ENCODE measurements around the gene ZNF431.
"Not testable (repeated sequence)": the region's sequence is repeated elsewhere in the genome, so short reads cannot be mapped to it uniquely, and the experiment has no call there.

Gene ZNF431

DNA sequence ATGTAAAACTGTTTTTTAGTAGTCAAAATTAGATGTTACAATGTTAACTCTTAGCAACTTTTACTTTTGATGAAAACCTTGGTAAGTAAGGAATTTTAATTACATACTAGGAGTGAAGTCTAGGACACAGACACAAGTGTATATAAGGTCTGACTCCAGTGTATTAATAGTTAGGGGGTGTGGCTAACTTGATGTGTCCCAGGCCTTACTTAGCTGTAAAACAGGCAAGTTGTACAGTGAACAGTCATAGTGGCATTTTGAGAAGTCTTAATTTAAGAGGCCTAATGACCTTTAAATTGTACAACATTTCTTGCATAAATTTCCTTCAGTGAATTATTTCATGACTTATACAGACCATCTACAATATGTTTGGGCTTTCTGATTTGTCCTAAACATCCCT is 6.8 kb downstream of the ZNF431 start:
- no peak for DNase-seq

DNA sequence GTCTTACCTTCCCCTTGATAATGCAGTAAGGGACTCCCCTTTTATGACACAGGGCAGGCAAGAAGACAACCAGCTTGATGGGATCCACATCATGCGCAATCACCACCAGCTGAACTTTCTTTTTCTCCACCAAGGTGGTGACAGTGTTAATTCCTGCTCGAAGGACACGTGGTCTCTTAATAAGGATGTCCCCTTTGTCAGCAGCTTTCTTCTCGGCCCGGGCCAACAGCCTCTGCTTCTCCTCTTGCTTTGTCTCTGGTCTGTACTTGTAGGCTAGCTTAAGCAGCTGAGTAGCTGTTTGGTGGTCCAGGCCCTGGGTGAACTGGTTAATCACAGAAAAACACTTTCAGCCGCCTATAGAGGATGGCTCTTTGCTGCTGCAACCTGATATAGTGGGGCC is 8.0 kb downstream of the ZNF431 start:
- no peak for DNase-seq

DNA sequence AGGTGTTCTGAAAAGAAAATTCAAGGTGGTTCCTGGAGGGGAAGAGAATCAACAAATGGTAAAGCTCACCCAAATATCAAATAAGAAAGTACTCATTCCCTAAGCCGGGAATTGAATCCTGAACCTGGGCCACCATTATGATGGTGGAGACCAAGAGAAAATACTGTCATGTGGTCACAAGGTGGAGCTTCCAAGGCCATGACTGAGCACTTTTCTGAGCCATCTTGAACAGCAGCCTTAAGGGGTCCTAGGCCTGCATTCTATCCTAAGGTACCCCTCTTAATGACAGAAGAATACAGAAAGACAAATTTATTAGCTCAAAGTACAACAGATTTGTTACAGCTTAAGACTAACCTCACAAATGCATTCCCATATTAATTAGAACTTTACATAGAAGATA is 9.6 kb downstream of the ZNF431 start:
- no peak for DNase-seq

DNA sequence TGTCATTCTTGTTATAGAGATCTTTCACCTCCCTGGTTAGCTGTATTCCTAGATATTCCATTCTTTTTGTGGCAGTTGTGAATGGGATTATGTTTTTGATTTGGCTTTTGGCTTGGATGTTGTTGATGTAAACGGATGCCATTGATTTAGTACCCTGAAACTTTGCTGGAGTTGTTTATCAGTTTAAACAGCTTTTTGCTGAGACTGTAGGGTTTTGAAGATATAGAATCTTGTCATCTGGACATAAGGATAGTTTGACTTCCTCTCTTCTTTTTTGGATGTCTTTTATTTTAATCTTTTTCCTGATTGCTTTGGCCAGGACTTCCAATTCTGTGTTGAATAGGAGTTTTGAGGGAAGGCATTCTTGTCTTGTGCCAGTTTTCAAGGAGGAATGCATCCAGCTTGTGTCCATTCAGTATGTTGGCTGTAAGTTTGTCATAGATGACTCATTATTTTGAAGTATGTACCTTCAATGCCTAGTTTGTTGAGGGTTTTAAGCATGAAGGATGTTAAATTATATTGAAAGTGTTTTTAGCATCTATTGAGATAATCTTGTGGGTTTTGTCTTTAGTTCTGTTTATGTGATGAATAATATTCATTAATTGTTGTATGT is 16.8 kb downstream of the ZNF431 start:
- DNase-seq = no peak

DNA sequence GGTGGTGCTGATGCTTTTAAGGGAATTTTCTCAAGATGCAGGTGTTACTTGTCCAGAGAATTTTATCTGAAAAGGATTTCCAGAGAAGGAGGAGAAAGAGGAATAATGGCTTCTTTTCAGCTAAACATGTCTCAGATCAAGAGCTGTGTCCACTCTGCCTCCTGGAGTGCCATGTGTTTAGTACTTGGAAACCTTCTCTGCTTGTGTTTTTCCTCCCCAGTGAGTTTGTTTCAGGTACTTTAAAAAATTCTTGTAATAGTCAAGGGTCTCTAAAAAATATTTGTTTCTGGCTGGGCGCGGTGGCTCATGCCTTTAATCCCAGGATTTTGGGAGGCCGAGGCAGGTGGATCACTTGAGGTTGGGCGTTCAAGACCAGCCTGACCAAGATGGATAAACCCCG is 22.7 kb downstream of the ZNF431 start:
- DNase-seq = no peak

DNA sequence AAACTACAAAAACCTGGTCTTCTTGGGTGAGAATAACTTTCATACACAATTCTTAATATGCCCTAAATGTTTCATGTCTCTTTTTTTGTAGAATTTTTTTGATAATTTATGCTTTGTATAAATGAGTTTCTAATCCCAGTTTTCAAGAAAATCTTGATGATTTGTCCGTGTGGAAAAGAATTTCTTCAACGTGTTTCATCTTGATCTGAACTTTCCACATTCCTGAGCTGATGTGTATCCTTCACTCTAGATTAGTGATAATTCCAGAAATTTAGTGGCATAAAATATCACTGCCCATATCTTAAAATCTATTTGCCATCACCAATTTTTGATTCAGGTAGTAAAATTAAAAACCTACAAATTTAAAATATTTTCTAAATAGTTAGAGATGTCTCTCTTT is 24.6 kb downstream of the ZNF431 start:
- no peak for DNase-seq

DNA sequence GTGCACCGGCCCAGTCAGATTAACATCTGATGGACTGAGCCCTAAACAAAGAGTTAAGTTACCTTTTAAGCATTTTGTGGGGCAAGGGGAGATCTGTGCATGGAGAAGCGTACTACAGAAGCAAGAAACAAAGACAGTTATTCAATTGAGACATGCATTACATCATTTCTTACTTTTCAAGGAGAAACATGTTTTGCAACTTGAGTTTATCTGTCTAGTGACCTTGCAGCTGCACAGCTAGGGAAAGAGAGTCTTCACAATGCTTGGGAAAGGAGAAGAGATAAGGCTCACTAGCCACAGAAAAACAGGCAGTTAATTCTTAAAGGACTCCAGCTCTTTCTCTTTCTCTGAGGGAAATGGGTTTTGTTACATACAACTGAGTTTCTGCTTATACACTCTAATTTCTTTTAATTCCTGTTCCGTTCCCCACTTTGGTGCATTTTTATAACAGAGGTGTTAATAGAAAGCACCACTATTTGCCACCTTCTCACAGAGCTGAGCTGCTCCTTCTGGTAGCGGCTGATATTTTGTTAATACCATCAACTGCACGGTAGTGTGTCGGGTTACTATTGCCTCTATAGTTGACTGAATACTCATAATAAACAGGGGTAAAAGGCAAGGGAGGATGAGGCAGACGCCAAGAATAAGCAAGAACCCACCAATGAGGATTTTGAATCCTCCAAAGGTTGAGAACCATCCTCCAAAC is 55.9 kb downstream of the ZNF431 start:
- DNase-seq = no peak

DNA sequence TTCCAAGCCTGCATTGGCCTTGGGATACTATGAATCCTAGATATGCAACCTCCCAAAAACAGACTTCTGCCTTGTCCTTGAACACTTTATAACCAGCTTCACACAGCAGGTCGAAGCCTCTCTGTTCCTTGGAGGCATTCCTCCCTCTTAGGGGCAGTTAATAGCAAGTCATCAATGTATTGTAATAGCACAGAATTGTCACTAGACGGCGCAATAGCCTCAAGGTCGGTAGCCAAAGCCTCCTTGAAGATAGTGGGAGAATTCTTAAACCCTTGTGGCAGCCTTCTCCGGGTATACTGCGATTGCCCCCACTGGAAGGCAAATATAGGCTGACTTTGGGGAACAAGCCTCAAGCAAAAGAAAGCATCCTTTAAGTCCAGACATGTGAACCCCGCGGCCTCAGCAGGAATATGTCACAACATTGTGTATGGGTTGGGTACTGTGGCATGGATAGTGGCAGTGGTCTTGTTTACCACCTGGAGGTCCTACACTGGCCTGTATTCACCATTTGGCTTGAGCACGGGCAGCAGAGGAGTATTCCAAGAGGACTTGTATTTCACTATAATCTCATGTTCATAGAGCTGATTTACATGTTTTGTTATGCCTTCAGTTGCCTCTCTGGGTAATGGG is 61.1 kb downstream of the ZNF431 start:
- peak; percentile 1 for DNase-seq

DNA sequence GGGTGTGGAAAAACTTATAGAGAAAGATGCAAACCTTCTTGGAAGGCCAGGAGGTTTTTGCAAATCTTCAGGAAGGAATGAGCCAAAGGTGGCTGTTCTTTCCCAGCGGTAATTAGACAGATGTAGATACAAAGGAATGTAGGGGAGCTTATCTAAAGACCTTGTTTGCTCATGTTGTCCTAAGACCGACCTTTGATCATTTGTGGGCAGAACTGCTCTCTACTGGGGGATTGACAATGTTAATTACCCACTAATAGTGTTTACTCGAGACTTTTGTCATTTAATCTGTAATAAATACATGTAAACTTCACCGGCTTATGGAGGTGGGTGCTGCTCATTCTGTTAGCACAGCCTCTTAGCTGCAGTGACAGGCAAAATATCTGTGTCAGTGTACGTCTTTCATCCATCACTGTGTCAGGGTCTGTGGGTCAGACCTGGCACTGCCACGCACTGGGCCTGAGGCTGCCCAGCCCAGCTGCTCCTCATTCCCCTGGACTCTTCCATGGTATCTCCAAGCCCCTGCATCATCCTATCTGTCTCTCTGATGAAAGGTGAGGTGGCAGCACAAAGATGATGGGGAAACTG is 68.3 kb downstream of the ZNF431 start:
- no peak for DNase-seq

DNA sequence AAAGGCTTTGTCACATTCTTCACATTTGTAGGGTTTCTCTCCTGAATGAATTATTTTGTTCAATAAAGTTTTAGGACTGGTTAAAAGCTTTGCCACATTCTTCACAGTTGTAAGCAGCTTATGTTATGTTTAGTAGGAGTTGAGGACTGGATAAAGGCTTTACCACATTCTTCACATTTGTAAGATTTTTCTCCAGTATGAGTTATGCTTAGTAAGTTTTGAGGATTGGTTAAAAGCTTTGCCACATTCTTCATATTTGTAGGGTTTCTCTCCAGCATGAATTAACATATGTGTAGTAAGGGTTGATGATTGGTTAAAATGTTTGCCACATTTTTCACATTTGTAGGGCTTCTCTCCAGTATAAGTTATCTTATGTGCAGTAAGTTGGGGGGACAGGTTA is 79.9 kb downstream of the ZNF431 start:
- no peak for DNase-seq

DNA sequence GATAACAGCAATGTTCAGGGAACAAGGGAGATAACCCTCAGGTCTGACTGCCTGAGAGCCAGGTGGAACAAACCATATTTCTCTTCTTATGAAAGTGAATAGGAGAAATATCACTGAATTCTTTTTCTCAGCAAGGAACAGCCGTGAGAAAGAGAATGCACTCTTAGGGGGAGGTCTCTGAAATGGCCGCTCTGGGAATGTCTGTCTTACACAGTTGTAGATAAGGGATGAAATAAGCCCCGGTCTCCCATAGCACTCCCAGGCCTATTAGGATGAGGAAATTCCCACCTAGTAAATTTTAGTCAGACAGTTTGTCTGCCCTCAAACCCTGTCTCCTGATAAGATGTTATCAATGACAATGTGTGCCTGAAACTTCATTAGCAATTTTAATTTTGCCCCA is 88.1 kb downstream of the ZNF431 start:
- DNase-seq = not testable (repeated sequence)

DNA sequence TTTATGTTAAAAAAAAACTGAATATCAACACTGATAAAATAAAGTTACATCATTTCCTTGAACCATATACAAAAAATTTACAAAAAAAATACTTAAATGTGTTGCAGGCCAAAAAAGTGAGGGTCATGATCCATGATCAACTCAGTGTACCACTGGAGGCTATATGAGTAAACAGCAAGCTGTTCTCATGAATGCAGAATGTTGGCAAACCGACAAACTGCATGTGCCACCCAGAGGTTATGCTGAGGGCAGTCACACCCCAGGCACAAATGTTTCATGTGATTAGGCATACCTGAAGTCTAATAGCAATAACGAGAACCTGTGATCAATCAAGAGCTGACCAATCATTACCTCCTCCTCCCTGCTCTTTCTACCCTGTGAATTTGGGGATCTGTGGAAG is 91.9 kb downstream of the ZNF431 start:
- no peak for DNase-seq

DNA sequence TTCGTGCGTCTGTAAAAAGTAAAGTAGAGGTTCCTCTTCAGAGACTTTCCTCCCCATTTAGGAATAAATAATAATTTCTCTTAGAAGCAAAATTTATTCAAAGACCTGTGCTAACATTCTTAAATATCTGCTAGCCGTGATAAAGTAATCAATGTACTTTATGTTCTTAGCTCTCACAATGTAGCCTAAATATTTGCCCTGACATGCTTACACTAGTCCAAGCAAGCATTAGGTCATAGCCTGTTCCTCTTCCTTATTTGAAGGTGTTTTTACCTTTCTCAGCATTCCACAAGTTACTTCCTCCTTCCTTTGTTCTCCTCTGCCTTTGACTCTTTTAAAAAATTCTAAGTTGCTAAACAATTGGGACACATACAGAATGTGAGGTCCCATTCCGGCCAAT is 94.9 kb downstream of the ZNF431 start:
- not testable (repeated sequence) for DNase-seq

DNA sequence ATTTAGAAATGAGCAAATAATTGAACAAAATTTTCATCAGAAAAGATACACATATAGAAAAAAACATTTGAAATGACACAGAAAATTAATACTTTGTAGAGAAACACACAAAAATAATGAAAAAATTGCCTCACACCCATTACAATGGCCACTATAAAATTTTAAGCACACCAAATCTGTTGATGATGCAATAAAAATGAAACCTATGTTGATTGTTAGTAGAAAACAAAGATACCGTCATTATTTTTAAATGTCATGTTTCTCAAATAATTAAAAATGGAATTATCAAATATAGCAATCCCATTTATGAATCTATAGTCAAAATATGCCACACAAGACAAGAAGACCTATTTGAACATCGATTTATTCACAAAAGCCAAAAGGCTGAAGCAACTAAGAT is 96.8 kb downstream of the ZNF431 start:
- DNase-seq = no peak

All from NCI-H1694 treated with DMSO at 0.1 percent for 48 hours (cell line).